T-cell (primary cell): Measurements from ENCODE around the gene UBL4A. TPM values are rescaled to one million over a fixed set of nuclear protein-coding genes. Genes with fewer than 3 reads are reported as not detected.

Experiments
- ATAC-seq, 4 experiments: fragments of 200-7000 bp in 3 of 4; fragments of 150-1000 bp in 1 of 4; cut with Tn5 transposase; replicated peaks in 1 of 4; 1 replicate in 3 of 4; 2 replicates in 1 of 4; pipeline ENCODE4 v1.10.0; 2021; ENCODE audit warnings: moderate library complexity in 3 of 4, mild to moderate bottlenecking in 2 of 4, moderate number of reproducible peaks in 1 of 4
- CTCF ChIA-PET, 2 donors: fragments of 300-600 bp; sonication (Branson Sonifier 250); formaldehyde crosslinking; loops; one replicate each; lab custom pipeline; 2022; ENCODE audit warnings: antibody characterized with exemption in 2 of 2; lab: Charles Lee
- POLR2A ChIA-PET, 2 donors: fragments of 300-600 bp; sonication (Branson Sonifier 250); formaldehyde crosslinking; loops; one replicate each; lab custom pipeline; 2022; ENCODE audit warnings: antibody characterized with exemption in 2 of 2; lab: Charles Lee
- DNase-seq, 35 experiments: peaks; one replicate each; pipeline versions ENCODE4 v3.0.0 to v3.0.0-alpha.2; 2013 to 2023
- H3K27ac ChIP-seq: one replicate; pipeline ENCODE4 v1.5.1; 2013; ENCODE audit warnings: low read length
- H3K27me3 ChIP-seq, 2 experiments: replicated peaks in 1 of 2; 1 replicate in 1 of 2; 2 replicates in 1 of 2; pipeline versions ENCODE4 v1.6.1 to v1.7.0; 2013; ENCODE audit warnings: low read length in 1 of 2, mixed read lengths in 1 of 2; ENCODE audit not compliant: control insufficient read depth in 2 of 2, insufficient read depth in 2 of 2; ENCODE audit errors: extremely low read depth in 1 of 2
- H3K36me3 ChIP-seq, 2 donors: 1 replicate in 1 of 2; 2 replicates in 1 of 2; pipeline versions ENCODE4 v1.6.1 to v1.7.0; 2013; ENCODE audit warnings: low read length in 1 of 2; ENCODE audit not compliant: control insufficient read depth in 2 of 2, insufficient read depth in 1 of 2; ENCODE audit errors: extremely low read depth in 1 of 2
- H3K4me1 ChIP-seq, 2 experiments: 1 replicate in 1 of 2; 2 replicates in 1 of 2; pipeline versions ENCODE4 v1.6.1 to v1.7.0; 2013; ENCODE audit warnings: low read length in 2 of 2, mixed read lengths in 1 of 2; ENCODE audit not compliant: insufficient read depth in 2 of 2, control insufficient read depth in 1 of 2; ENCODE audit errors: extremely low read depth in 1 of 2
- H3K4me3 ChIP-seq, 2 donors: 1 replicate in 1 of 2; 2 replicates in 1 of 2; pipeline versions ENCODE4 v1.5.1 to v1.7.0; 2013; ENCODE audit warnings: mild to moderate bottlenecking in 2 of 2, low read length in 1 of 2, moderate library complexity in 1 of 2; ENCODE audit not compliant: control insufficient read depth in 1 of 2; ENCODE audit errors: extremely low read depth in 1 of 2
- H3K9me3 ChIP-seq: 2 replicates; pipeline ENCODE4 v1.7.0; 2013
- H3K27ac Mint-ChIP-seq, 2 donors: one replicate each; pipeline ENCODE4 v1.8.0; 2020 to 2021; ENCODE audit warnings: mild to moderate bottlenecking in 2 of 2, mixed read lengths in 2 of 2
- H3K27me3 Mint-ChIP-seq, 2 donors: one replicate each; pipeline ENCODE4 v1.8.0; 2021 to 2022; ENCODE audit warnings: mixed read lengths in 2 of 2
- H3K36me3 Mint-ChIP-seq: one replicate; pipeline ENCODE4 v1.8.0; 2021; ENCODE audit warnings: mixed read lengths
- H3K4me1 Mint-ChIP-seq, 3 donors: one replicate each; pipeline ENCODE4 v1.8.0; 2020 to 2022; ENCODE audit warnings: mixed read lengths in 3 of 3, mild to moderate bottlenecking in 1 of 3
- H3K4me3 Mint-ChIP-seq, 3 donors: one replicate each; pipeline ENCODE4 v1.8.0; 2020 to 2022; ENCODE audit warnings: mild to moderate bottlenecking in 3 of 3, mixed read lengths in 3 of 3, moderate library complexity in 3 of 3
- H3K9me3 Mint-ChIP-seq, 3 donors: one replicate each; pipeline ENCODE4 v1.8.0; 2020 to 2022; ENCODE audit warnings: mixed read lengths in 3 of 3
- WGBS: methylation state at CpG from one replicate; pipeline ENCODE4 v1.1.5; 2013; ENCODE audit warnings: missing lambda C conversion rate; ENCODE audit not compliant: insufficient coverage; 5-methylcytosine and 5-hydroxymethylcytosine counted together
- total RNA-seq, 35 experiments: library from RNA in 6 of 35; stranded (reverse) in 6 of 35; fragments of 120-200 nt in 1 of 35; gene quantifications; one replicate each; pipeline versions ENCODE4 v1.2.1 to v1.2.4 and lab custom pipeline; 2013 to 2026

The UBL4A gene
- total RNA-seq, 5 donors from 2014 or later (not counting 1 experiment from before 2014, with no cell fraction given) = 13.1 to 44.1 (median 39.6) TPM

DNA sequence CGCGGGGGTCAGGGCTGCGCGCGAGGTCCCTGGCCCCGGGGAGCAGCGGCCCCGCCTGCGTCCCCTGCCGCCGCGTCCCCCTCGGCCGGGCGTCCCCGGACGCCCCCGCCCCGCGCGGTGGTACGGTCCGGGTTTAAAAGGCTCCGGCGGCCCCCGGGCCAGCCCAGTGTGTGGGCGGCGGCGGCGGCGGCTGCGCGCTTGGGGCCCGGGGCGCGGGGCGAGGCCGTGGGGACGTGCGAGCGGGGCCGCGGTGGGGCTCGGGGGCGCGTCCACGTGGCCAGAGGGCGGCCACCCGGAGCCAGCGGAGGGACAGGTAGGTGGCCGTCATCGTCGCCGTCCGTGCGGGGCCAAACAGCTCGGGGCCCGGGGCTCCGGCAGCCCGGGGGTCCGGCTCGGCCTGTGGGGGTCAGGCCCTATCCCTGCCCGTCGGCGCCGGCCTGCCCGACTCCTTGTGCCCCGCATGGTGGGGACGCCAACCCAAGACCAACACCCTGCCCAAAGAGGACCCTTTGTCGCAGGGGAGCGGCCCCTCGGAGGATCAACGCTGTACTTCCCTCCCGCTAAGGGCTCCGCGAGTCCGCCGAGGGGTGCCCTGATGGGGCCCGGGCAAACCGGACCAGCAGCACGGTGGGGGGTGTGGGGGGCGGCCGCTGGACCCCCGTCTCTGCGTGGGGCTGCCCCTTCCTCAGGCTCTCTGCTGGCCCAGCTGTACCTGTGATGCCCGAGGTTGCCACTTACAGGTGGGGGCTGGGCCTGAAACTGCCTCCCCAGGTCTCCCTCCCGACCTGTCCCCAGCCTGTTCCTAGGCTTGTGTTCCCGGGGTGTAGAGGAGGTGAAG is 28.1 kb downstream of the UBL4A start, which contains the start of gene PLXNA3:
TSS of gene PLXNA3 (plus strand) at position 166 of the 838 bp plus-strand sequence. CDS start 1,903 bp downstream, outside the sequence.
- DNase-seq = peak in 34 of 35 experiments; percentile 26 to 80 (median 52)
- peaks cover 0 to 6% of the 10 kb centered on the region in 2 donors for H3K27me3 Mint-ChIP-seq
- H3K4me1 Mint-ChIP-seq = peaks cover 7 to 25% (median 14%) of the 10 kb centered on the region in 3 donors
- Histone ChIP-seq H3K36me3 (peaks cover 3 to 11% of the 10 kb centered on the region in 2 donors), H3K9me3 (no peaks in the 10 kb centered on the region), H3K4me3 (peak within 1 kb of the TSS; percentile 60 to 62), H3K4me1 (peaks cover 0 to 18% of the 10 kb centered on the region in 2 experiments), H3K27ac (no peak within 1 kb of the TSS), H3K27me3 (no peaks in the 10 kb centered on the region)
- 0% methylated on average over 39 of the region's 88 CpGs for WGBS
- H3K36me3 Mint-ChIP-seq = peaks cover 6% of the 10 kb centered on the region
- no peaks in the 10 kb centered on the region for H3K9me3 Mint-ChIP-seq
- peak; percentile 79 to 87 (median 85) for ATAC-seq
- H3K4me3 Mint-ChIP-seq = peak within 1 kb of the TSS; percentile 86 to 94 (median 93)
- H3K27ac Mint-ChIP-seq = peak within 1 kb of the TSS; percentile 94 to 97
- ChIA-PET CTCF (no interaction called here), POLR2A (interaction anchor here in 1 of 2 donors (0.5 kb wide), 1 partner anchor 20 kb away, joined by 3 read pairs; no protein-coding TSS in a partner anchor)

GRCh38 chrX:154457491-154458115 is 28.8 kb downstream of the UBL4A start:
- H3K27me3 ChIP-seq = no peaks in the 10 kb centered on the region
- under 1% methylated on average over 55 of the region's 65 CpGs for WGBS
- Mint-ChIP-seq H3K27me3 (peaks cover 0 to 6% of the 10 kb centered on the region in 2 donors), H3K4me3 (peak overlapping the region; percentile 86 to 94 (median 93)), H3K36me3 (peaks cover 3% of the 10 kb centered on the region), H3K9me3 (no peaks in the 10 kb centered on the region), H3K27ac (peak overlapping the region; percentile 94 to 97), H3K4me1 (peaks cover 7 to 25% (median 14%) of the 10 kb centered on the region in 3 donors)
- H3K4me3 ChIP-seq = peak overlapping the region; percentile 50 to 51
- H3K27ac ChIP-seq = no peak overlapping the region
- ATAC-seq (peak; percentile 70 to 74 (median 71)), DNase-seq (peak in 31 of 35 experiments; percentile 15 to 75 (median 42))
- H3K9me3 ChIP-seq = no peaks in the 10 kb centered on the region
- H3K36me3 ChIP-seq = peaks cover 3 to 10% of the 10 kb centered on the region in 2 donors
- peaks cover 0 to 18% of the 10 kb centered on the region in 2 experiments for H3K4me1 ChIP-seq
- ChIA-PET CTCF (no interaction called here), POLR2A (interaction anchor here in 1 of 2 donors (0.5 kb wide), 1 partner anchor 21 kb away, joined by 3 read pairs; no protein-coding TSS in a partner anchor)

GRCh38 chrX:154452823-154453222 is 33.6 kb downstream of the UBL4A start:
- peaks cover 0 to 6% of the 10 kb centered on the region in 2 donors for H3K27me3 Mint-ChIP-seq
- ChIA-PET POLR2A (no interaction called here), CTCF (no interaction called here)
- no peaks in the 10 kb centered on the region for H3K9me3 Mint-ChIP-seq
- no peak overlapping the region for H3K4me3 ChIP-seq
- H3K36me3 Mint-ChIP-seq = peaks cover 6% of the 10 kb centered on the region
- peaks cover 2 to 11% of the 10 kb centered on the region in 2 donors for H3K36me3 ChIP-seq
- no peaks in the 10 kb centered on the region for H3K9me3 ChIP-seq
- peaks cover 0 to 5% (median 4%) of the 10 kb centered on the region in 3 donors for H3K4me1 Mint-ChIP-seq
- H3K27me3 ChIP-seq = no peaks in the 10 kb centered on the region
- peaks cover 0 to 6% of the 10 kb centered on the region in 2 experiments for H3K4me1 ChIP-seq
- no peak overlapping the region for H3K27ac Mint-ChIP-seq
- ATAC-seq (no peak), DNase-seq (no peak)
- H3K27ac ChIP-seq = no peak overlapping the region
- WGBS = 100% methylated on average over 1 of the region's 9 CpGs
- H3K4me3 Mint-ChIP-seq = no peak overlapping the region

DNA sequence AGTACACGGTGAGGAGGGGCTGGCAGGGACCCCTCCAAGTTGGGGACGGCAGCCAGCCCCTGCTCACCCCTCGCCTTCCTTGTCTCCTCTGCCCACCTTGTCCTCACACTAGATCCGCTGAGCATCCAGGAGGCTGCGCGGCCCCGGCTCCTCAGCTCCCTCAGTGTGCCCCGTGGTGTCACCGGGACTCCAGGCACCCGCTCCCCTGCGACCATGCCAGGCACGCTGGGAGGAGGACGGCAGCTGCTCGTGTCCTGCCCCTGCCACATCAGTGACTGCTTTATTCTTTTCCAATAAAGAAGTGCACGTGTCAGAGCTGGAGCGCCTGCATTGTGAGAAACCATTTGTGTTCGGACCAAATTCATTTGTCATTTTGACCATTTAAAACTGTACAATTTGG is 36.1 kb downstream of the UBL4A start:
- Mint-ChIP-seq H3K27ac (no peak overlapping the region), H3K4me1 (peaks cover 0 to 9% (median 6%) of the 10 kb centered on the region in 3 donors), H3K36me3 (peaks cover 6% of the 10 kb centered on the region), H3K4me3 (no peak overlapping the region), H3K27me3 (peaks cover 0 to 6% of the 10 kb centered on the region in 2 donors), H3K9me3 (no peaks in the 10 kb centered on the region)
- H3K36me3 ChIP-seq = peaks cover 2 to 11% of the 10 kb centered on the region in 2 donors
- no peak overlapping the region for H3K27ac ChIP-seq
- no peaks in the 10 kb centered on the region for H3K9me3 ChIP-seq
- DNase-seq = no peak
- ATAC-seq = no peak
- H3K4me1 ChIP-seq = peaks cover 0 to 6% of the 10 kb centered on the region in 2 experiments
- CTCF ChIA-PET = no interaction called here
- 97% methylated on average over 12 of the region's 17 CpGs for WGBS
- H3K27me3 ChIP-seq = no peaks in the 10 kb centered on the region
- no peak overlapping the region for H3K4me3 ChIP-seq
- POLR2A ChIA-PET = interaction anchor here in 1 of 2 donors (0.6 kb wide), 1 partner anchor 52 kb away, joined by 7 read pairs; no protein-coding TSS in a partner anchor

- peaks cover 0 to 13% (median 6%) of the 10 kb centered on the region in 3 donors for H3K4me1 Mint-ChIP-seq
- peaks cover 6% of the 10 kb centered on the region for H3K36me3 Mint-ChIP-seq
- H3K4me1 ChIP-seq = peaks cover 0 to 12% of the 10 kb centered on the region in 2 experiments
- ATAC-seq (no peak), DNase-seq (no peak)
- 94% methylated on average over 7 of the region's 18 CpGs for WGBS
- ChIA-PET POLR2A (no interaction called here), CTCF (no interaction called here)
- peaks cover 0 to 5% of the 10 kb centered on the region in 2 donors for H3K27me3 Mint-ChIP-seq
- no peak overlapping the region for H3K27ac ChIP-seq
- no peaks in the 10 kb centered on the region for H3K9me3 Mint-ChIP-seq
- H3K9me3 ChIP-seq = no peaks in the 10 kb centered on the region
- no peak overlapping the region for H3K4me3 Mint-ChIP-seq
- H3K27ac Mint-ChIP-seq = no peak overlapping the region
- peaks cover 2 to 11% of the 10 kb centered on the region in 2 donors for H3K36me3 ChIP-seq
- H3K27me3 ChIP-seq = no peaks in the 10 kb centered on the region
- no peak overlapping the region for H3K4me3 ChIP-seq
Measured at GRCh38 chrX:154449618-154450017, 36.8 kb downstream of the UBL4A start.

DNA sequence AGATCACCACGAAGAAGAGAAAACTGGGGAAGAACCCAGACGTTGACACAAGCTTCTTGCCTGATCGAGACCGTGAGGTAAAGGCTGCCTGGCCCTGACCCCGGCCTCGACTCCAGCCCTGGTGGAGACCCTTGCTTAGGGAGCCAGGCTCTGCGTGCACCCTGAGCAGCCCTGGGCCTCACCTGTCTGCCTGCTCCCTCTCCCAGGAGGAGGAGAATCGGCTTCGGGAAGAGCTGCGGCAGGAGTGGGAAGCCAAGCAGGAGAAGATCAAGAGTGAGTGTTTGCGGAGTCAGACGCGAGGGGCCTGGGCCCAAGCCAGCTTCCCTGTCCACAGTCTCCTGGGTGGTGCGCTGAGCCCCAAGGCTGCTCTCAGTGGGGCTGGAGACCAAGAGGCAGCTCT is 37.9 kb downstream of the UBL4A start:
- H3K4me1 ChIP-seq = peaks cover 0 to 18% of the 10 kb centered on the region in 2 experiments
- WGBS = 98% methylated on average over 10 of the region's 14 CpGs
- Mint-ChIP-seq H3K4me3 (no peak overlapping the region), H3K27me3 (no peaks in the 10 kb centered on the region), H3K9me3 (no peaks in the 10 kb centered on the region), H3K4me1 (peaks cover 2 to 14% (median 7%) of the 10 kb centered on the region in 3 donors), H3K27ac (no peak overlapping the region), H3K36me3 (peaks cover 6% of the 10 kb centered on the region)
- CTCF ChIA-PET = no interaction called here
- no peaks in the 10 kb centered on the region for H3K27me3 ChIP-seq
- DNase-seq (no peak), ATAC-seq (no peak)
- peaks cover 2 to 11% of the 10 kb centered on the region in 2 donors for H3K36me3 ChIP-seq
- H3K27ac ChIP-seq = no peak overlapping the region
- H3K4me3 ChIP-seq = no peak overlapping the region
- H3K9me3 ChIP-seq = no peaks in the 10 kb centered on the region
- POLR2A ChIA-PET = no interaction called here
